HG03571 (cell line): ENCODE measurements around the gene SCLY.
"Not testable (repeated sequence)": the region's sequence is repeated elsewhere in the genome, so short reads cannot be mapped to it uniquely, and the experiment has no call there.

Experiments used
- ATAC-seq: cut with Tn5 transposase; IDR thresholded peaks from one replicate; pipeline ENCODE4 v1.9.1; 2021; ENCODE audit not compliant: unreplicated experiment

Gene SCLY

DNA sequence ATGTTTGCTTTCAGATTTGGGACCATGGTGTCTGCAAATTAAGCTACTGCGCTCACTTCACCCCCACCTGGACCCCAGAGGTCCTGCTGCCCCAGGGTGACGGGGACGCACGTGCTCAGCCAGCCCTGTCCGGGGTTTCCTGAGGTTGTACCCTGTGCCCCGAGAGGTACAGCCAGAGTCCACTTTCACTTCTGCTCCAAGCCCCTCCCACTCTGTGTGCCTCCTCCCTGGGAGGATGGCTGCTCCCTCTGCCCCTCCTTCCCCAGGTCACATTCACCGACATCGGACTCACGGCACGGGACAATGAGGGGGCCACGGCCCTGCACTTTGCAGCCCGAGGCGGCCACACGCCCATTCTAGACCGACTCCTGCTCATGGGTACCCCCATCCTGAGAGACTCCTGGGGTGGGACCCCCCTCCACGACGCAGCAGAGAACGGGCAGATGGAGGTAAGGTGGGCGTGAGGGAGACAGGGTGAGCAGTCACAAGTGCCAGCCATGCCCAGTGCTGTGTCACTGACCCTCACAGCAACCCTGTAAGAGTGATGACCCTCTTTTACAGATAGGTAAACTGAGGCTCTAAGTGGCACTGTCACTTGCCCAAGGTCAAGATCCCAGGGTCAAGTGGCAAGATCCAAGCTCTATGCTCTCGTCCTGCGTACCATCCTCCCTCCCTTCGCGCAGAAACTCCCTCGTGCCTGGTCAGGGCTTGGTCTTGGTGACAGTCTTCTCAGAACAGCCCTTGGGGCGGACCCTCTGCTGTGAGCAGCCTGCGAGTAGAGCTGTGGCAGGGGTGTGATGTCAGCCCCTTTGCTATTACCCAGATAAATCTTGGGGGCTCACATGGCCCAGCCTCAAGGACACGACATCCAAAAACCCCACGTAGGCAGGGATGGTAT, 47.0 kb downstream of the SCLY start:
- peak; percentile 77 for ATAC-seq

DNA sequence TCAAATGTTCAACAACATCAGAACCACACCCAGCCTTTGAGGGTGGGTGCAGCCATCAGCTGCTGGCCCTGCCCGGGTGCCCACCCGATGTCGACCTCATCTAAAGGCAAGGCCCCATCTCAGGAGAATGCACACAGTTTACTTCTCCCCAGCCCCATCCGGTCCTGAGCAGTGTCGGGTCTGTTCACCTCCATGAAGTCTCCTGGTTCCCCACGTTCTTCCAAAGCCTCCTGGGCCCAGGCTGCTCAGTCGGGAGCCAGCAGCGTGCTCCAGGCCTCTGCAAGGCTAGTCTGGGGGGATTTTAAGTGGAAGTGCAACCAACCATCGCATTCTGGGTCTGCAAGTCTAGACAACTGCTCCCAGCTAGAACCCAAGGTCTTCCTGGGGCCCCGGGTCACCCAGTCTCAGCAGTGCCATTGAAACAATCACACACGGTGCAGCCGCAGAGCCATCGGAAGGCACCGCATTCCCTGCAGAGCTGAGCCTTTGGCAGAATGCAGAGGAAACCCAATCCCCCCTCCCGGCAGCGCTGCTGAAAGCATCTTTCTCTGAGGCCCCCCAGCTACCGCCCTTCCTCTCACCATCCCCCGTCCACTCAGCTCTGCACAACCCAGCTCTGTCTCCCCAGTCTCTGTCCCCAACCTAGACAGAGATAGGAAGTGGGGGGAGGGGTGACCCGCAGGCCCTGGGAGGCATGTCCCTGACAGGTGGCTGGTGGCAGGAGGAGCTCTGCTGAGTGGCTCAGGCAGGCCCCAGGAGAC, 47.8 kb downstream of the SCLY start:
- peak; percentile 57 for ATAC-seq

DNA sequence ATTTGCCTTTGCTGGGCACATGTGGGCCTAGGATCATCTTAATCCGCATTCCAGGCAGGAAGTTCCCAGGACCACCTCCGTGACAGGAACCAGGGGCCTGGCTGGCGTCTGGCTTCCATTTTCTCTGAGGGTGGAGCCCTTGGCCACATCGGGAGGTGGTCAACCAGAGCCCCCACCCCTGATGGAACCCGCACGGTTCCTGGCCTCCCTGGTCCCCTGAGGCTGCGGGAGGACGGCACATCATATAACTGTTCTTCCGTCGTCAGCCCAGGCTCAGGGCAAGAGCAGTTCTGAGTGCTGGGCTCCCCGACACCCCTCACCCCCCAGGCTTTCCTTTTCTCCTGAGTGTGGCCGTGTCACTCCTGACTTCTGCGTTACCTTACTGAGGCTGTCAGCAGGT, 52.8 kb downstream of the SCLY start:
- no peak for ATAC-seq

DNA sequence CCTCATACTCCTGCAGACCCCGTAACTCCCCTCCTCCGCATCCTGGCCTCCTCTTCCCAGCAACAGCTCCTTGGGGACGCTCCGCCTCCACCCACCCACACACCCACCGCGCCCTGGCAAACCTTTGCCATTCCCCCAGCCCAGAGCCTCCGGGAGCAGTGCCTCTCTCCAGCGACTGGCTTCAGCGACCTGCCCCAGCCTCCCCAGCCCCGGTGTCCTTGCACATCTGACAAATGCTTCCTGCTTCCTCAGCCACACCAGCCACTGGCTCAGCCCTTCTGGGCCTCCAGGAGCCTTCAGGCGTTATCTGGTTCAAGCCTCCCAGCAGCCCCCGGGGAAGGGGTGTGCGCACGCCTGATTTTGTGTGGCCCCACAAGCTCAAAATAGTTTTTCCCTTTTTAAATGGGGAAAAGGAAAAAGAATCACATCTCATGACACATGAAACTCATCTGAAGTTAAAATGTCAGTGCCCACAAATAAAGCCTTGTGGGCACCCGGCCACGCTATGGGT, 53.6 kb downstream of the SCLY start:
- no peak for ATAC-seq

DNA sequence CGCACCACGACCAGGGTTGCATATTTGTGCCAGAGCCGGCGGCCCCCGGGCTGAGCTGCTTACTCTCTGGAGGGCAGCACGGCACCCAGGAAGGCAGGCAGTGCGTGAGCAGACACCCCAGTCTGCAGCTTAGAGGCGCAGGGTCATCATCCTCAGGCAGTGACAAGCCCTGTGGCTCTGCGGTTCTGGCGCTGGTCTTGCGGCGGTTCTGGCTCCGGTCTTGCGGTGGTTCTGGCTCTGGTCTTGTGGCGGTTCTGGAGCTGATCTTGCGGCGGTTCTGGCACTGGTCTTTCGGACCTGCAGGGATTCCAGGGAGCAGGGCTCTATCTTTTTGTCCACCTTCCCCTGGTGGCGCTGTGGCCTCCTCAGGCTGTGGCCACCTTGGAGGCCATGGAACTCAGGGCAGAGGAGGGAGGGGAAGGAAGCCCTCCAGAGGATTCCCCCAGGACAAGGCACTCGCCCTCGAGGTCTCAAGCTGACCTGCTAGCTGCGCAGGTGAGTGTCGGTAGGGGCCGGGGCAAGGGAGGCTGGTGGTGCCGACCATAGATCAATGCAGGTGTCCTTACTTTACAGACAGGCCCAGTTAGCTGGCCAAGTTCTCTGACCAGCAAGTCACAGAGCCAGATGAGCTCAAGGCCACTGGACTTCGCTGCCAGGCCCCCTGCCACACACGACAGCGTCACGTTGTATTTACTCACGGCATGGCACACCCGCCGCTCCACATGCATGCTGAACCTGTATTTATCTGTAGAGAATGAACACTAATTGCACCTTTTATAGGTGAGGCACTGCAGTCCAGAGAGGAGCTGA, 54.3 kb downstream of the SCLY start:
- ATAC-seq, result no peak

DNA sequence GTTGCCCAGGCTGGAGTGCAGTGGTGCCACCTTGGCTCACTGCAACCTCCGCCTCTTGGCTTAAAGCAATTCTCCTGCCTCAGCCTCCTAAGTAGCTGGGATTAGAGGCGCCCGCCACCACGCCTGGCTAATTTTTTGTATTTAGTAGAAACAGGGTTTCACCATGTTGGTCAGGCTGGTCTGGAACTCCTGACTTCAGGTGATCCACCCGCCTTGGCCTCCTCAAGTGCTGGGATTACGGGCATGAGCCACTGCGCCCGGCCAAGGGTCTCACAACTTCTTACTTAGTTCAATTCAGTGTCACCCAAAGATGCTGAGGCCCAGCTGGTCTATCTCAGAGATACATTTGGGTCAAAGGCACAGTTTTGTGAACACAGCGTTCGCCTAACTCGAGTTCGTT, 54.9 kb downstream of the SCLY start:
- ATAC-seq, result not testable (repeated sequence)

DNA sequence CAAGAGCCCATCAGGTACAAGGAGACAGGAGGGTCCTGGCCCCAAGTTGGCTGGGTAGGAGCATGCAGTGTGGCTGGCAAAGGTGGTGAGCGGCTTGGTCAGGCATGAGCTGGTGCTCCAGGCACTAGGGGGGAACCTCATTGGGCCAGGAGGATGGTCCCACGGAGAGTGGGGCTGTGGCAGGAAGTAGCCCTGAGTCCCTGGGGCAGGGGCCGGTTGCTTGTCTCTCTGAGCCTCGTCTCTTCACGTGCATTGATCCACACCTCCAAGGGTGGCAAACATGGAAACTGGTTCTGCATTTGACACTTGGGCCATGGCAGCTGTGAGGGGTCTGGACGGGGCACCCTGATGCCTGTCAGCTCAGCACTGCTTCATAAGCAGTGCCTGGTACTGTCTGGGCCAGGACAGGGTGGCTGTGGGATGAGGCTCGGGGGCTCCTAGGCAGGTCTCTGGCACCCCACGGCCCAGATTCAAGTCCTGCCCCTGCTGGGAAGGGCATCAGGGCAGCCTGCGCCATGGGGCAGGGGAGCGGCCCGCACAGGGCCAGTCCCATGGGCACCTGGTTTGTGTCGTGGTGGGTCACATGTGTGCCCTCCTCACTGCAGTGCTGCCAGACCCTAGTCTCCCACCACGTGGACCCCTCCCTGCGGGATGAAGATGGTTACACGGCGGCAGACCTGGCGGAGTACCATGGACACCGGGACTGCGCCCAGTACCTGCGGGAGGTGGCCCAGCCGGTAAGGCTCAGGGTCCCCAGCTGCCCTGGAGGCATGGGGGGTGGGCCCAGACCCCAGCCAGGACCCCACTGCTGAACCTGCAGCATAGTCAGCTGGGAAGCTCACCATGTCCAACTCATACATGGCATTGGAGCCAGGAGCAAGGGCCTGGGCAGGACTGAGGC, 55.7 kb downstream of the SCLY start:
- no peak for ATAC-seq

DNA sequence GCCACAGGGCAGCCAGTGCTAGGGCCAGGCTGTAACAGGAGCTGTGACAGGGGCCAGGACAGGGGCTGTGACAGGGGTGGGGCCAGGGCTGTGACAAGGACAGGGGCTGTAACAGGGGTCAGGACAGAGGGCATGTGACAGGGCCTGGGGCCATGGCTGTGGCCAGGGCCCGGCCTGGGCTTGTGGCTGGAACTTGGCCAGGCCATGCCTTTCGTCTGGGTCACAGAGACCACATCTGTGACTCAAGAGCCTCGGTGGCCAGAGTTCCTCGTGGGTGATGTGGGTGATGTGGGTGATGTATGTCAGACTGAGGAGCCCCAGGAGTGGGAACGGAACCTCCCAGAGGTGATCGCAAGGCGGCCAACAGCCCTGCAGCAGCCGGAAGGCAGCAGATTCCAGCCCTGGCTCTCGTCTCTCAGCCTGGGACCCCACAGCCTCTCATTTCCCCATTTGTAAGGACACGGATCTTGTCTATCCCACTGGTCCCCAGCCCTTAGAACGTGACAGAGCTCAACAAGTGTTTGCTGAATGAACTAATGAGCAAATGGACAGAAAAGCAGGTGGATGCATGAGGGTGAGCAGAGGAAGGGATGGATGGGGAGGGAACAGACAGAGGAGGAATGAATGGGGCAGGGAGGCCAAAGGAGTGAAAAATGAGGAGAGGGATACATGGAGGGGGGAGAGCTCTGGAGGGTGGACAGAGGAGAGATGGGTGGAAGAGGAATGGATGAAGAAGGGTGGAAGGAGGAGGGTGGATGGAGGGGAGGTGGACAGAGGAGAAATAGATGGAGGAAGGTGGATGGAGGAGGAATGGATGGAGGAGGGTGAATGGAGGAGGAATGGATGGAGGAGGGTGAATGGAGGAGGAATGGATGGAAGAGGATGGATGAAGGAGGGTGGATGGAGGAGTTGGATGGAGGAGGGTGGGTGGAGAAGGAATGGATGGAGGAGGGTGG, 56.7 kb downstream of the SCLY start:
- no peak for ATAC-seq

DNA sequence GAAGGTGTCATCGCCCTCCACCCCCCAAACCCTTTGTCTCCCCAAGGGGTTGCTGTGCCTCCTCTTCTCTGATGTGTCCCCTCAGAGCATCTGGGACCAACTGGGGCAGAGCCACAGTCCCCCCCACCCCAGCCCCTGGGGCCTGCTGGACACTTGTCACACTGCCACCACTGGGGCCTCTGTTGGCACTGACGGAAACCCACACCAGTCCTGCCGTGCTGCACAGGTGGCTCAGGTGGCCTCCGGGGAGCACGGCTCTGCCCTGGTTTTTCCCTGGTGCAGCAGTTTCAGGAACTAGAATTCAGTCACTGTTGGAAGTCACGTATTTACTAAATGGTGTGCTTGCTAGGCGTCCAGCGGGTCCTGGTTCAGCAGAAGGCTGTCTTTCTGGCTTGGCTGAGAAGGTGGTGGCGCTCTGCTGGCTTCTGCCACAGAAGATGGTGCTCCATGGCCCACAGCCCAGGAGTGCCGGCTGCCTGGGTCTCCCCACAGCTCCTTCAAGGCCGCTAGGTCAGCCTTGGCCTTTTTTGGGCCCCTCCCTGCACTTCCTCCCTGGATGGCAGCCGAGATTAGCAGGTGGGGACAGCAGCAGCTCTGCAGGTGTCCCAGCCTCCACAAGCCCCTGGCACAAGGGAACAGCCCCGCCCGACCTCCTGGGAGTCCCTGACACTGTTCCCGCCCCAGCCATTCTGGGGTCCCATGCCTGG, 59.1 kb downstream of the SCLY start:
- no peak for ATAC-seq

DNA sequence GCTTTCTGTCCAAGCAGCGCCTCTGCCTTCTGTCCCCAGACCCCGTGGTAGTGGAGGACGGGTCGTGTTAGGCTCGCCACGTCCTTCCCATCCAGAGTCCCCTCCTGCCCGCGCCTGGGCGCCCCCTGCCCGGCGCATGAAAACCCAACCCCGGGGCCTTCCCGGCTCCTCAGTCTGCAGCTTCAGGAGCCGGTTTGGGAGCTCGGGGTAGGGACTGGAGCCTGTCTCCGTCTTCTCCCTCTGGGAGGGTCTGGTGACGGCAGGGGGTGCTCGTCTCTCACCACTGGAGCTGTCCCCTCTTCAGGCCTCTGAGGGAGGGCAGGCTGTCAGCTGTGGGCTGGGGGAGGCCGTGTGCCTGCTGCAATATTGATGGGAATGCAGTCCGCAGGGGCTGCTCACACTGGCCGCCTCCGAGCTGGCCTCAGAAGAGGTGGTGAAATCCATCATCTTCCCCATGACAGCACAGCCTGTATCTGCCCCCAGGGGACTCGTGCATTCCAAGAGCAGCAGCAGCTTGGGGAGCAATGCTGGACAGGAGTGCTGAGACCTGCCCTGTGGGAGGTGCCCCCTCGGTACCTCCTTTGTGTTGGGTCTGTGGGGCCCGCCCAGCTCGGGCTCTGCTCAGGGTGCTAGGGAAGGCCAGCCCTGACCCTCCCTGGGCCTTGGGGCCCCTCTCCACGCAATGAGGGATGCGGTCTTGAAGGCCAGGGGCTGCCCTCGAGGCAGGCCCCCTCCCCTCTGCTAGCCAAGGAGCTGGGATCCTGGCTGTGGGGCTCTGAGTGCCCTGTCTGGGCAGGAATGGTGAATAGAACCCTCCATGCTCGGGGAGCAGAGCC, 59.9 kb downstream of the SCLY start:
- no peak for ATAC-seq

DNA sequence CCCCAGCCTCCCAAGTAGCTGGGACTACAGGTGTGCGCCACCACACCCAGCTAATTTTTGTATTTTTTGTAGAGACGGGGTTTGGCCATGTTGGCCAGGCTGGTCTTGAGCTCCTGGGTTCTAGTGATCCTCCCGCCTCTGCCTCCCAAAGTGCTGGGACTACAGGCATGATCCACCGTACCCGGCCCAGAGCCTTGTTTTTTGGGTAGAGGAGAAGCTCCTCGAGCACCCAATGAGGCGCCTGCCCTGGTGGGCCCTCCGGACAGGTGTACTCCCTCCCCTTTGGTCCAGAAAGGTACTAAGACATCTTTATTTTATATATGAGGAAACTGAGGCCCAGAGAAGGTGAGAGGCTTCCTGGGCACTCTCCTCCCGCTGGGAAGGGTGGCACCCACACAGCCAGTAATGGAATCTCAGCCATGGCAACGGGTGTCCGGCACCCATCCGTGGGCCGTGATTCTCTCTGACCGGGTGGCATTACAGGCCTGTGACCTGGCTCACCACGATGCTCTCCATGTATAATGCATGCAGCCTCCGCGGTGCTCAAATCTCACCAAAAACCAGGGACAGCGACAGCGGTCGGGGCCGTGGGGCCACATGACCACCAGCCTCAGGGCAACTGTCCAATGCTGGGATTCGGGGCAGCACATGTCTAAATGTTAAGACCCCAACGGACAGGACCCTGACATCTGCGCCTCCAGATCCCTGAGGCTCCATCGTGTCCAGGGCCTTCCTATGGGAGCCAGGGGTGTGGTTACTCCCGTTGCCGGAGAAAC, 60.9 kb downstream of the SCLY start:
- no peak for ATAC-seq

DNA sequence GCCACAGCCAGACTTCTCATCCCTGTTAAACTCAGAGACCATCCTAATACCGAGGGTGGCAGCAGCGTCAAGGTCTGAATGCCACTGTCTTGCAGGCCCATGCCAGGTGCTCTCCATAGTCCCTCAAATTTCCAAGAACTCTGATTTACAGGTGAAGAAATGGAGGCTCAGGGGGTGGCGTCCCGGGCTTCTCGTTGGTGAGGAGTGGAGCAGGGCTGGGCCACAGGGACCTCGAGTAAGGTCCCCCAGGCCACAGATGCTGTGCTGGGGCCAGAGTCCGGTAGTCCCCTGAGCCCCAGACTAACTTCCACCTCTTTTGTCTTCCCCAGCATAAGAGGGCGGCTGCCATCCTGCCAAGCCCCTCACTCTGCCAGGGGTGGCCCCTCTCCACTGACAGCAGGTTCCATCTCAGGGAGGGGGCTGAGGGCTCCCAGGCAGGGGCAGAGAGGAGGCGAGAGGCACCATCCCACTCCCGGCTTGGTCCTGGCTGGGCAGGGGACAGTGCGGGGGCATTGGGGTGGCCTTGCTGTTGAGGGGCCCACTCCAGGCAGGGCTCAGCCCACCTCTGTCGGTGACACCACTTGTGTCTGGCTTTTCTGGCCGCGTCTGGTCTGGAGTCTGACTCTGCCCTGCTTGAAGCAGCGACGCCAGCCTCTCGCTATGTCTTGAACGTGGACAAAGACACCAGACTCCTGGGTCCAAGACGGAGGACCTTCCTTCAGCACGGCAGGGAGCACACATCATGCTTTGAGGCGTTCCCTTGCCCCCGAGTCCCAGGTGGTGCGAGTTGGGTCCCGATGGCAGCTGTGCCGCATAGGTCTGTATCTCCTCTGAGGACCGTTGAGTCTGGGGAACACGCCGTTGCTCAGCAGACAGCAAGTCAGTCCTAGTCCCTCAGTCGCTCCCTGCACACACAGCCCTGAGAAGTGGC, 61.8 kb downstream of the SCLY start:
- ATAC-seq, result no peak

DNA sequence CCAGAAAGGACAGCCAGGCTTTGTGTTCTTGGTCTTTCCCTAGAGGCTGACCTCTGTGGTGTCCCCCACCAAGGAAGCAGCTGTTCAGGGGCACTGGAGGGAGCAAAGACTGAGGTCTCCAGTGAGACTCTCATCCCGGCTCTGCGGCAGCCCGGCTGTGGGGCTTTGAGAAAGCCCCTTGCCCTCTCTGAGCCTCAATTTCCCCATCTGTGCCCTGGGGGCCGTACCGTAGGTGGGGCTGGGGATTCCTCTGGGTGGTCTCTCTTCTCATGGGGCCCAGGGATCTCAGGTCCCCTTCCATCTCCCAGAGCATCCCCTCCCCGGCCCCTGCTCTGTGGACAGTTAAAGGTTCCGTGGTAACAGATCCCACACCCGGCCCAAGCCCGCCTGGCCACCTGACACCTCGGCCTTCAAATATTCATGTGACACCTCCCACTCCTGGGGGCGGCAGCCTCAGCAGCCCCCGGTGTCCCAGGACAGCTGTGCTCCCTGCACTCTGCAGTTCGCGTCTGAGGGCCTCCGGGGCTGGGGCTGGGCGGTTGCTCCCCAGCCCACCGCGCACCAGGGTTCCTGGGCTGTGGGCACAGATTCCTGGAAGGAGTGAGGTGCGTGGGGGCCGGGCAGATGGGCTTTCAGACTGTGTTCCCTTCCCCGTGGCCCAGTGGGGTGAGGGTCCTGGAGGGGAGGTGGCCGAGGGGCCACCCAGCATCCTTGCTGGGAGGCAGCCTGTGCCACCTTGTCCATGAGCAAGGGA, 62.6 kb downstream of the SCLY start:
- ATAC-seq, result no peak

DNA sequence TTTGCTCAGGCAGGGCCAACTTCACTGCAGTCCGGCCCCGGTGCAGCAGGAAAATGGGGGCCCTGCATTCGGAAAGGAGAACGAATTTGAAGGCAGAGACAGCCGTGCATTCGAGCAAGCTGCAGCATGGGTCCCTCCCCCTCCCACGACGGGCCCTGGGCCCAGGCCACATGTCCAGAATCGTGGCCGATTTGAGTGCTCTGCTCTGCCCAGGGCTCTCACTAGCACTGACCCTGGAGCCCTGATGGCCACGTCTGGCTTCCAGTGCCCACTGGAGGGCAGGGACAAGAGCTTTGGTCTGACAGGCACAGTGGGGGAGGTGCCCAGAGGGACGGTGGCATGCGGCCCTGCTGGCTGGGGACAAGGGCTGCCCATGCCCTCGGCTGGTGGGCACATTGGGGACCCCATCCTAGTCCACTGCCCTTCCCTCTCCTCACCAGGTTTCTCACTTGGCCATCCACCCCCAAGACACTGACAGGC, 63.2 kb downstream of the SCLY start:
- no peak for ATAC-seq
